Measurements from ENCODE around the gene ZNF202.
"Not testable (repeated sequence)": the region's sequence is repeated elsewhere in the genome, so short reads cannot be mapped to it uniquely, and the experiment has no call there.

ZNF202 gene

DNA sequence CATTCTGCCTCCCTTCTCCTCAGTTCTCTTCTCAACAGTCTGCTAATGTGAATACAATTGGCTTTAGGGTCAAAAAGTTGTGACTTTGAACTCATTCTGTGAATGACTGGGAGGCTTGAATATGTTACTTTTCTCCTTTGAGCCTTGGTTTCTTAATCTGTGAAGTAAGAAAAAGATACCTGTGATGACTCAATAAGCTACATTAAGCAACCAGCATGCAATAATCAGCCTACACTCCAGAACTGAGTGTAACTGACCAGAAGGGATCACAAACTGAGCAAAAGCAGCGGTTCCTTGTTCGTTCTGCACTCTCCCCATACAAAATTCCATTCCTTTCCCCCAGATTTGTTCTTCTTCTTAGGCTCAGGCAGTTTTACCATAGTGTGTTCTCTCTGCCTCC, 23.4 kb downstream of the ZNF202 start:
- Histone ChIP-seq H3F3A (ENCODE audit: insufficient read depth, low read length) (no peaks in the 10 kb centered on the region), H3K36me3 (replicated peaks; ENCODE audit: insufficient read depth, low read length) (no peaks in the 10 kb centered on the region), H3K9ac (ENCODE audit: low read length) (no peak overlapping the region), H3K27me3 (replicated peaks; ENCODE audit: insufficient read depth, low read length) (no peaks in the 10 kb centered on the region), H3K79me2 (ENCODE audit: low read length) (no peaks in the 10 kb centered on the region), H3K9me3 (replicated peaks; ENCODE audit: insufficient read depth, low read length) (no peaks in the 10 kb centered on the region), H3K4me1 (ENCODE audit: low read length) (no peaks in the 10 kb centered on the region), H2AFZ (ENCODE audit: low read length) (no peak overlapping the region), H3K4me2 (ENCODE audit: low read depth, low read length) (no peak overlapping the region), H4K20me1 (ENCODE audit: insufficient read depth, low read length) (no peaks in the 10 kb centered on the region), H3K9me2 (replicated peaks; ENCODE audit: insufficient read depth, low read length) (no peaks in the 10 kb centered on the region), H3K4me3 (ENCODE audit: low read length) (no peak overlapping the region), H3K27ac (ENCODE audit: low read length) (no peak overlapping the region)
- TF ChIP-seq EZH2 (optimal IDR thresholded peaks at IDR 0.05; ENCODE audit: low read depth, low read length) (no peak), EZH2phosphoT487 (IDR thresholded peaks at IDR 0.05; ENCODE audit: low read length) (no peak)
- TF ChIP-seq, protein P1, sequence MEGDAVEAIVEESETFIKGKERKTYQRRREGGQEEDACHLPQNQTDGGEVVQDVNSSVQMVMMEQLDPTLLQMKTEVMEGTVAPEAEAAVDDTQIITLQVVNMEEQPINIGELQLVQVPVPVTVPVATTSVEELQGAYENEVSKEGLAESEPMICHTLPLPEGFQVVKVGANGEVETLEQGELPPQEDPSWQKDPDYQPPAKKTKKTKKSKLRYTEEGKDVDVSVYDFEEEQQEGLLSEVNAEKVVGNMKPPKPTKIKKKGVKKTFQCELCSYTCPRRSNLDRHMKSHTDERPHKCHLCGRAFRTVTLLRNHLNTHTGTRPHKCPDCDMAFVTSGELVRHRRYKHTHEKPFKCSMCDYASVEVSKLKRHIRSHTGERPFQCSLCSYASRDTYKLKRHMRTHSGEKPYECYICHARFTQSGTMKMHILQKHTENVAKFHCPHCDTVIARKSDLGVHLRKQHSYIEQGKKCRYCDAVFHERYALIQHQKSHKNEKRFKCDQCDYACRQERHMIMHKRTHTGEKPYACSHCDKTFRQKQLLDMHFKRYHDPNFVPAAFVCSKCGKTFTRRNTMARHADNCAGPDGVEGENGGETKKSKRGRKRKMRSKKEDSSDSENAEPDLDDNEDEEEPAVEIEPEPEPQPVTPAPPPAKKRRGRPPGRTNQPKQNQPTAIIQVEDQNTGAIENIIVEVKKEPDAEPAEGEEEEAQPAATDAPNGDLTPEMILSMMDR (IDR thresholded peaks at IDR 0.05; ENCODE audit: low read length), result no peak
- no peak for DNase-seq

DNA sequence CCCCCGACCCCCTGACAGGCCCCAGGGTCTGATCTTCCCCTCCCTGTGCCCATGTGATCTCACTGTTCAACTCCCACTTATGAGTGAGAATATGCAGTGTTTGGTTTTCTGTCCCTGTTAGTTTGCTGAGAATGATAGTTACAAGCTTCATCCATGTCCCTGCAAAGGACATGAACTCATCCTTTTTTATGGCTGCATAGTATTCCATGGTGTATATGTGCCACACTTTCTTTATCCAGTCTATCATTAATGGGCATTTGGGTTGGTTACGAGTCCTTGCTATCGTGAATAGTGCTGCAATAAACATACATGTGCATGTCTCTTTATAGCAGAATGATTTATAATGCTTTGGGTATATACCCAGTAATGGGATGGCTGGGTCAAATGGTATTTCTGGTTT, 28.8 kb downstream of the ZNF202 start:
- not testable (repeated sequence) for DNase-seq; H2AFZ ChIP-seq (ENCODE audit: low read length); H3F3A ChIP-seq (ENCODE audit: insufficient read depth, low read length); H3K27ac ChIP-seq (ENCODE audit: low read length); H3K4me2 ChIP-seq (ENCODE audit: low read depth, low read length); H3K79me2 ChIP-seq (ENCODE audit: low read length); H3K9me2 ChIP-seq (replicated peaks; ENCODE audit: insufficient read depth, low read length); H3K27me3 ChIP-seq (replicated peaks; ENCODE audit: insufficient read depth, low read length); H3K4me1 ChIP-seq (ENCODE audit: low read length); H3K9ac ChIP-seq (ENCODE audit: low read length); H4K20me1 ChIP-seq (ENCODE audit: insufficient read depth, low read length); H3K4me3 ChIP-seq (ENCODE audit: low read length); H3K9me3 ChIP-seq (replicated peaks; ENCODE audit: insufficient read depth, low read length); H3K36me3 ChIP-seq (replicated peaks; ENCODE audit: insufficient read depth, low read length)

DNA sequence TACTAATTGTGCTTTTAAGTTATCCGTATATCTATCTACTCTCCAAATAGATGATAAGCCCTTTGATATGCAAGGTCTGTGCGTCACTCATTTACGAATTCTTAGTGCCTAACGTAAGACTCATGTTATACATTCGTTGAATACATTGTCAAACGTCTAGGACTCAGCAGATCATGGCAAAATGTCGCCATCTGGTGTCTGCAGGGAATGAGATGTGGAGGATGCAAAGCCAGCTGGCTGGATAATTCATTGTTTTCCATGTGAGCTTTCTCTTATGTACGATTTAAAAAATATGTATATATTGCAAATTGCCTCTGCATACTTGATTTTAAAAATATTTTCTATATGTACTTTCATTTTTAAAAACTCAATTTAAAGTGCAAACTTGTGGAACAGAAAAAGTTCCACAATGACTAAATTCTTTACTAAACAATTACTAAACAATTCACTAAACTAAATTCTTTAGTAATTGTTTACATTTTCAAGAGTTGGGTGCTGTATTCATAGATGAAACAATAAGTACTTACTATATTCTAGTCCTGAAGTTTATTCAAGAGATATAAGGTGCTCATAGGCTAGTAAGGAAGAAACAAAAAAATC, 33.8 kb downstream of the ZNF202 start:
- TF ChIP-seq EZH2phosphoT487 (IDR thresholded peaks at IDR 0.05; ENCODE audit: low read length), result no peak
- TF ChIP-seq, protein P1 (IDR thresholded peaks at IDR 0.05; ENCODE audit: low read length), result peak; percentile 78
- Histone ChIP-seq H2AFZ (ENCODE audit: low read length) (no peak overlapping the region), H3K79me2 (ENCODE audit: low read length) (no peaks in the 10 kb centered on the region), H4K20me1 (ENCODE audit: insufficient read depth, low read length) (no peaks in the 10 kb centered on the region), H3K36me3 (replicated peaks; ENCODE audit: insufficient read depth, low read length) (no peaks in the 10 kb centered on the region), H3K9ac (ENCODE audit: low read length) (no peak overlapping the region), H3K4me3 (ENCODE audit: low read length) (no peak overlapping the region), H3K4me1 (ENCODE audit: low read length) (no peaks in the 10 kb centered on the region), H3F3A (ENCODE audit: insufficient read depth, low read length) (no peaks in the 10 kb centered on the region), H3K27ac (ENCODE audit: low read length) (no peak overlapping the region), H3K4me2 (ENCODE audit: low read depth, low read length) (no peak overlapping the region), H3K9me2 (replicated peaks; ENCODE audit: insufficient read depth, low read length) (no peaks in the 10 kb centered on the region), H3K9me3 (replicated peaks; ENCODE audit: insufficient read depth, low read length) (no peaks in the 10 kb centered on the region), H3K27me3 (replicated peaks; ENCODE audit: insufficient read depth, low read length) (no peaks in the 10 kb centered on the region)
- peak; percentile 57 for DNase-seq

DNA sequence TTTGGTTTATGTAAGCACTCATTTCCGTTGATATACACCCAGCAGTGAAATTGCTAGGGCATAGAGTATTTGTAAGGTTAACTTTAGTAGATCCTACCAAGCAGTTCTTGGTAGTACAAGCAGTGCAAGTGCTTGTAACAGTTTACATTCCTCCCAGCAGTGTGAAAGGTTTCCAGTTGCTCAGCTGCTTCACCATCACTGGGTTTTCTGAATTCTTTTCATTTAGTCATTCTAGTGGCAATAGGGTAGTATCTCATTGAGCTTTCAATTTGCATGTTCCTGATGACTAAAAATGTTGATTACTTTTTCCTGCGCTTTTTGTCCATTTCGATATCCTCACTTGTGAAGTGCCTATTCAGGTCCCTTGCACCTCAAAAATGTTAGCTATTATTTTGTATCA, 34.3 kb downstream of the ZNF202 start:
- H3K9me2 ChIP-seq (replicated peaks; ENCODE audit: insufficient read depth, low read length), result no peaks in the 10 kb centered on the region
- no peaks in the 10 kb centered on the region for H3K4me1 ChIP-seq (ENCODE audit: low read length)
- no peak overlapping the region for H3K9ac ChIP-seq (ENCODE audit: low read length)
- H3K27ac ChIP-seq (ENCODE audit: low read length), result no peak overlapping the region
- no peak for TF ChIP-seq EZH2phosphoT487 (IDR thresholded peaks at IDR 0.05; ENCODE audit: low read length)
- no peak for TF ChIP-seq EZH2 (optimal IDR thresholded peaks at IDR 0.05; ENCODE audit: low read depth, low read length)
- TF ChIP-seq, protein P1 (IDR thresholded peaks at IDR 0.05; ENCODE audit: low read length), result no peak
- DNase-seq, result no peak
- H3K4me3 ChIP-seq (ENCODE audit: low read length), result no peak overlapping the region
- H4K20me1 ChIP-seq (ENCODE audit: insufficient read depth, low read length), result no peaks in the 10 kb centered on the region
- H3K27me3 ChIP-seq (replicated peaks; ENCODE audit: insufficient read depth, low read length), result no peaks in the 10 kb centered on the region
- H3K79me2 ChIP-seq (ENCODE audit: low read length), result no peaks in the 10 kb centered on the region
- H3K9me3 ChIP-seq (replicated peaks; ENCODE audit: insufficient read depth, low read length), result no peaks in the 10 kb centered on the region
- no peak overlapping the region for H3K4me2 ChIP-seq (ENCODE audit: low read depth, low read length)
- no peaks in the 10 kb centered on the region for H3F3A ChIP-seq (ENCODE audit: insufficient read depth, low read length)
- H2AFZ ChIP-seq (ENCODE audit: low read length), result no peak overlapping the region
- H3K36me3 ChIP-seq (replicated peaks; ENCODE audit: insufficient read depth, low read length), result no peaks in the 10 kb centered on the region

Measured in MM.1S (cell line).